Mesenteric fat pad (tissue), 1 donor: ENCODE measurements around the gene PIGV. TPM values are rescaled to one million over a fixed set of nuclear protein-coding genes. Genes with fewer than 3 reads are reported as not detected.
A peak's percentile ranks its signal among the peaks of the same experiment; 100 is the strongest.
"Not testable (repeated sequence)": the region's sequence is repeated elsewhere in the genome, so short reads cannot be mapped to it uniquely, and the experiment has no call there.

Experiments used
- DNase-seq: peaks from one replicate; pipeline ENCODE4 v3.0.0-alpha.2; 2020; ENCODE audit warnings: low spot score
- total RNA-seq: library from RNA; stranded (reverse); fragmentation: NEBNext Ultra II Directional; extraction: Animal tissue kit (Norgen Biotek cat#: 25700); gene quantifications from one replicate; pipeline ENCODE4 v1.2.1, GENCODE V29; 2021
- donor health status: DM: yes; HTN: yes; CAD: no.

Gene PIGV
- total RNA-seq, 1 donor from 2014 or later: 9.0 TPM

- no peak for DNase-seq
Measured at GRCh38 chr1:26791148-26791547, 3.4 kb downstream of the PIGV start.

- DNase-seq: no peak
Measured at GRCh38 chr1:26791626-26792025, 3.9 kb downstream of the PIGV start.

DNA sequence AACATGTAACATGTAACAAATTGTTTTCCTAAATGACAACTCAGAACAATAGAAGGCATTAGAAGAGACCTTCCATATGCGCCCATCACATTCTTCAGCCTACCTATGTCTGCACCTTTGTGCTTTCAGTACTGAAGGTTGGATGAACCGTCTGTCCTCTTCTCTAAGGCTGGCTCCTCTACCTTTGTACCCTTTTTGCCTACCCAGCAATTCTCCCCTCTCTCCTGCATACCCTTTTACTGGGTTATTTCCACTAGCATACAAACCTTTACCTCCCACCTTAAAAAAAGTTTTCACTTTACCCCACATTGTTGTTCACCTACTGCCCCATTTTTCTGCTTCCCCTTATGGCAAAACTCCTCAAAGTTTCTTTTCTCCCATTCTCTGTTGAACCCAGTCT lies 5.2 kb downstream of the PIGV start:
- DNase-seq: no peak

GRCh38 chr1:26794391-26794790 lies 6.6 kb downstream of the PIGV start:
- no peak for DNase-seq

- DNase-seq: no peak
Measured at GRCh38 chr1:26797627-26798026, 9.9 kb downstream of the PIGV start.

DNA sequence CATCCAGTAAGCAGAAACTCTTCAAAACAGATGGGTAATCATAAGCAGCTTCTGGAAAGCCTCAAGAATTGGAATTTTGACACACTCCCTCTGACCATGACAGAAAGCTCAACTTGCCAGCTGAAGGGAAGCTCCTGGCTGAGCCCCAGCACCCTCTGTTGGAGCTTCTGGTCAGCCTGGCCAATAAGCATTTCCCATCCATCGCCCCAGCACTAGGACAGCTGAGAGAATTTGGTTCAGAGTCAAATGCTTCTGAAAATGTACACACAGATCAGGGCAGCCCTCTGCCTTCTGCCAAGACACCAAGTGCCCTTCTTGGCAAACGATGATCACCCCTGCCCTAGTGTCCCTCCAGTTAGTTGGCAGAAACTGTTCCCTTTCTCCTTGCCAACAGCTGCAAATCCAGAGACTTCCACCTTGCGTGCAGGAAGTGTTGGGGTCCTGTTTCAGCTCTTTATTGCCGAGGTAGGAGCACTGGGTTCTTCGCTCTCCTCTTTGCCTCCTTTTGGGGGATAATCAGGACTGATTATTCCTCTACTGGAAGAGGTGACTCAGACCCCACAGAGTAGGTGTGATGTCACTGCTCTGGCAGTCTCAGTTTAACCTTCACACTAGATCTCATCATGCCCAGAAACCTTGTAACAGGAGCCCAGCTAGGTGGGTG lies 11.9 kb downstream of the PIGV start:
- no peak for DNase-seq

GRCh38 chr1:26803932-26804331 lies 16.2 kb downstream of the PIGV start:
- DNase-seq: not testable (repeated sequence)

DNA sequence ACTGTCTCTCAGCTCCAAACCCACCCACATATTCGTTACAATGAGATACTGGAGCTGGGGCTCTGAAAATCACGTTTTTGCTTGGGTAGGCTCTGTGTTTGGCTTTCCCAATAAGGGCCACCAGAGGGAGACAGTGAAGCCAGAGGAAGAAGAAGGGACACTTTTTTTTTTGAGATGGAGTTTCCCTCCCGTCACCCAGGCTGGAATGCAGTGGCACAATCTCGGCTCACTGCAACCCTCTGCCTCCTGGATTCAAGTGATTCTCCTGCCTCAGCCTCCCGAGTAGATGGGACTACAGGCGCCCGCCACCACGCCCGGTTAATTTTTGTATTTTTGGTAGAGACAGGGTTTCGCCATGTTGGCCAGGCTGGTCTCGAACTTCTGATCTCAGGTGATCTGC lies 22.4 kb downstream of the PIGV start:
- DNase-seq: not testable (repeated sequence)

GRCh38 chr1:26811057-26811456 lies 23.3 kb downstream of the PIGV start:
- no peak for DNase-seq

- DNase-seq: no peak
Measured at GRCh38 chr1:26811708-26812107, 24.0 kb downstream of the PIGV start.

DNA sequence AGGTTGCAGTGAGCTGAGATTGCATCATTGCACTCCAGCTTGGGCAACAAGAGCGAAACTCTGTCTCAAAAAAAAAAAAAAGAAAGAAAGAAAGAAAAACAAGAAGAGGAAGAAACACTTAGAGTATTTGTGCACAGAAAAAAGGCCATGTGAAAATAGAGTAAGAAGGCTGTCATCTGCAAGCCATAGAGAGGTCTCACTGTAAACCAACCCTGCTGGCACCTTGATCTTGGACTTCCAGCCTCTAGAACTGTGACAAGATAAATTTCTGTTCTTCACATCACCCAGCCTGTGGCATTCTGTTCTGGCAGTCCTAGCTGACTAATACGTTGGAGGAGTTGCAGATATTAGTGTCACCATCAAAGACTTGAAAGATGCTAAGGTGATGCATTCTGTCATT lies 26.6 kb downstream of the PIGV start:
- no peak for DNase-seq

DNA sequence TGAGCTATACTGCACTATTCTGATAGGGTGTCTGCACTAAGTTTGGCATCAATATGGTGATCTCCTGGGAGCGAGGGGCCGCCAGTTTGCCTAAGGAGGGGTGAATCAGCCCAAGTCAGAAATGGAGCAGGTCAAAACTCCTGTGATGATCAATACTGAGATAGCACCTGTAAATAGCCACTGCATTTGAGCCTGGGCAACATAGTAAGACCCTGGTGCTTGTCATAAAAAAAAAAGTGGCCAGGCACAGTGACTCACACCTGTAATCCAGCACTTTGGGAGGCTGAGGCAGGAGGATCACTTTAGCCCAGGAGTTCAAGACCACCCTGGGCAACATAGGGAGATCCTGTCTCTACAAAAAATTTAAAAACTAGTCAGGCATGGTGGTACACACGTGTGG lies 27.1 kb downstream of the PIGV start:
- DNase-seq: no peak

DNA sequence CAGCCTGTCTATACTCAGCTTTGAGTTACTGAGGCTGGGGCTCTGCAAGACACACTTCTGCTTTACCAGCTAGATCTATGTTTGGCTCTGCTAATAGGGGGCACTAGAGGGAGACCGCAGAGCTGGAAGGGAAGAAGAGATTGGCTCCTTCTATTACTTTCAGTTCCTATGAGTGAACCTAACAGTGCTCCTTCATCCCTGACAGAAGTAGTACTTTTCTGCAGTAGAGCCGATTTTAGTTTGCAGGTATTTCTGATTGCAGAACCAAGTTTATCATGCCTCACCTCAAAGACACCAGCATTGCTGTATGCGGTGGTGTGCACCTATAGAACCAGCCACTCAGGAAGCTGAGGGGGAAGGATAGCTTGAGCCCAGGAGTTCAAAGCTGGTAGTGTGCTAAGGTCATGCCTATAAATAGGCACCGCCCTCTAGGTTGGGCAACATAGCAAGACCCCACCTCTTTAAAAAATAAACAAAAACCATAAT lies 33.1 kb downstream of the PIGV start:
- no peak for DNase-seq

- DNase-seq: no peak
Measured at GRCh38 chr1:26822737-26823395, 35.1 kb downstream of the PIGV start.

DNA sequence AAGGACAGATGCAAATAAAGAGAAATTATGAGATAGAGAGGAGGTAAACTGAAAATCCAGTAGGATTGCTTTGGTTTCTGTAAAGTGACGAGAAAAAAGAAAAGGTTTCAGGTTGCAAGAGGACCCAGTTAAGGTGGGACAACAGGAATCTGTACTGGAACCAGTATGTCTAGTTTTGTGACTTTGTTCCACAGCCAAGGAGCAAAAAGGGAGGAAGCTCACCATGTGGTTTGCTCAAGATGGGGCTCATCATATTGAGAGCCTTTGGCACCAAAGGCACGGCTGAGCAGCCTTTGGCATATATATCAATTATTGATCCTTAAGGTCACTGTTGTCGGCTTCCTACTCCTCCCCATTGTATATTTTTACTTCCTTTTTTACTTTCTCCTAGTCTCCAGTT lies 37.0 kb downstream of the PIGV start:
- no peak for DNase-seq

DNA sequence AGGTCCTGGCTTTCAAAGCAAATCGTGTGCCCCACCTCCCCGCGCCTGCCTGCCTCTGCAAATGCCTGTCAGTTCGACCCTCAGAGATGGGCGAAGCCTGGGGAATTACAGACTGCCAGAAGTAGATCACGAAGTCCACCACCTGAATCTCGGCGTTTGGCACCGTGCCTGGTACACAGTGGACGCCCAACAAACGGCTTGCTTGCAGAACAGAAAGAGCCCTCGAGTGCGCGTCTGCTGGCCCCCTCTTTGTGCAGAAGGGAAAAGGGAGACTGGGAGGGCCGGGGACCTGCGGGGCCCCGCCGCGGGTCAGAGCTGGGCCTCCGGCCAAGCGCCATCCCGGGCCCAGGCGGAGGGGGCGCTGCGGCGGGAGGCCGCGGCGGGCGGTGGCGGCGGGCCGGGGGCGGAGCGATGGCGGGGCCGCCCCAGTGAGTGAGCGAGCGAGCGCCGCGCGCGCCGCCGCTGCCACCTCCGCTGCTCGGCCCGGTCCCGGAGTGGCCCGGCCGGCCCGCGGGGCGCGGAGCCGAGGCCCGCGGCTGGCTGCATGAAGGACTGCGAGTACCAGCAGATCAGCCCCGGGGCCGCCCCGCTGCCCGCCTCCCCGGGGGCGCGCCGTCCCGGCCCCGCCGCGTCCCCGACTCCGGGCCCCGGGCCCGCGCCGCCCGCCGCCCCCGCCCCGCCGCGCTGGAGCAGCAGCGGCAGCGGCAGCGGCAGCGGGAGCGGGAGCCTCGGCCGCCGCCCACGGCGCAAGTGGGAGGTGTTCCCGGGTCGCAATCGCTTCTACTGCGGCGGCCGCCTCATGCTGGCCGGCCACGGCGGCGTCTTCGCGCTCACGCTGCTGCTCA lies 38.7 kb downstream of the PIGV start, which contains the start of gene ZDHHC18:
Gene ZDHHC18, plus strand, starts transcription at position 428 of the 845 bp plus-strand sequence. Its CDS starts 117 bp downstream, at position 545.
- peak; percentile 91 for DNase-seq

GRCh38 chr1:26827106-26827604 lies 39.4 kb downstream of the PIGV start:
- DNase-seq: peak; percentile 84

- peak; percentile 55 for DNase-seq
Measured at GRCh38 chr1:26827663-26828062, 39.9 kb downstream of the PIGV start.

GRCh38 chr1:26828411-26828991 lies 40.8 kb downstream of the PIGV start:
- peak; percentile 60 for DNase-seq

- DNase-seq: no peak
Measured at GRCh38 chr1:26829184-26829911, 41.6 kb downstream of the PIGV start.

DNA sequence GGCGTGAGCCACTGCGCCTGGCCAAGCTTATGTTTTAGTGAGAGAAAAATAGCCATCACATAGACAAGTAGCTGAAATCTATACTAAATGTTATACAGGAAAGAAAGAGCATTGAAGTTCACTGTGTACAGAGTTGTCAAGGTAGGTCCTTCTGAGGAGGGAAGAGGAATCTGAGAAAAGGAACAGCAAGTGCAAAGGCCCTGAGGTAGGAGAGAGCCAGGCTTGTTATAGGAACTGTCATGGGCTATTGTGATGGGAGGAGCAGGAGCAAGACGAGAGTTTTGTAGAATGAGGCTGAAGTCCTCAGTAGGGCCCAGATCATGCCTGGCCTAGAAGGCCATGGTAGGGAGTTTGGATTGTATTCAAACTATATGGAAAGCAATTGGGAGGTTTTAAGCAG lies 43.3 kb downstream of the PIGV start:
- DNase-seq: no peak
